Esophagus muscularis mucosa (tissue), 4 donors: ENCODE results near the gene MAD1L1.

Source experiments
- CTCF ChIP-seq, 3 experiments: fragments of 200-600 bp in 2 of 3; fragments of 450-650 bp in 1 of 3; sonication (generic) in 2 of 3; IDR thresholded peaks; one replicate each; pipeline ENCODE4 v1.5.1; 2017 to 2019; ENCODE audit warnings: antibody characterized with exemption in 3 of 3, mild to moderate bottlenecking in 2 of 3, moderate library complexity in 1 of 3
- EP300 ChIP-seq: sonication (generic); formaldehyde crosslinking; IDR thresholded peaks from one replicate; pipeline ENCODE4 v1.6.1; 2017; ENCODE audit warnings: antibody characterized with exemption
- POLR2A ChIP-seq: fragments of 450-650 bp; IDR thresholded peaks from one replicate; pipeline ENCODE4 v1.6.1; 2017; ENCODE audit warnings: antibody characterized with exemption, moderate library complexity, mild to moderate bottlenecking, low read depth
- POLR2AphosphoS5 ChIP-seq, 2 donors: sonication (generic); formaldehyde crosslinking; IDR thresholded peaks; one replicate each; pipeline ENCODE4 v1.6.1; 2017; ENCODE audit warnings: antibody characterized with exemption in 2 of 2

- no peak for TF ChIP-seq CTCF (IDR thresholded peaks at IDR 0.05)
- TF ChIP-seq EP300, result no peak
- no peak for TF ChIP-seq POLR2A
- TF ChIP-seq POLR2AphosphoS5 (IDR thresholded peaks at IDR 0.05), result no peak
Observed at GRCh38 chr7:1850976-1851571, 381.7 kb downstream of the MAD1L1 start.
